ENCODE data around the gene CYS1. TPM values are rescaled to one million over a fixed set of nuclear protein-coding genes. Genes with fewer than 3 reads are reported as not detected.

Gene CYS1
- total RNA-seq, 1 experiment from 2014 or later: 3.7 TPM

DNA sequence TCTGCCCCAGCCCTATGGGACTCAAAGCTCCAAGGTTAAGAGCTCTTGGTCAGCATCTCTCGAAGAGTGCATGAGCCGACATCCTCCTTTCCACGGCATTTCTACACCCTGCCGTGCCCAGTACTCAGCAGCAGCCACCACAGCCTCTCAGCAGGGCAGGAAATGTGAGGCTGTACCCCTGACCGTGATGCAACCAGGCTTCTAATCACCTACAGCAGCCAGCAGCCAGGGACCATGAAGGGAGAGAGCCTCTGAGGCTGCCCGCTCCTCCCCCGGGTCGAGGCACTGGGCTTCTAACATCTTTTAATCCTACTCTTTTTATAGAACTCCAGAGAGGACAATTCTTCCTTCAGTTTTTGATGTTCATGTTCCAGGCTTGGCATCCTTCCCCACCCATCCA is 6.5 kb downstream of the CYS1 start:
- Histone ChIP-seq H2AFZ (ENCODE audit: low read depth, low read length, poor library complexity, severe bottlenecking) (no peak overlapping the region), H3K9me3 (ENCODE audit: control insufficient read depth in 1 of 2, insufficient read depth in 1 of 2, low read depth in 1 of 2, low read length in 2 of 2) (no peaks in the 10 kb centered on the region), H3K9me2 (ENCODE audit: insufficient read depth) (no peaks in the 10 kb centered on the region), H3K79me2 (ENCODE audit: insufficient read depth, low read length) (no peaks in the 10 kb centered on the region), H3K9ac (ENCODE audit: low read length) (no peak overlapping the region), H3K4me3 (replicated peaks in 1 of 2; ENCODE audit: low read depth in 1 of 2, low read length in 2 of 2) (no peak overlapping the region), H3K4me2 (ENCODE audit: low read length) (no peak overlapping the region), H3K36me3 (ENCODE audit: control insufficient read depth in 1 of 2, insufficient read depth in 2 of 2, low read length in 2 of 2) (no peaks in the 10 kb centered on the region), H3K27ac (ENCODE audit: low read depth, low read length) (no peak overlapping the region), H3K4me1 (ENCODE audit: control insufficient read depth in 1 of 2, insufficient read depth in 2 of 2, low read length in 2 of 2) (peaks cover under 1 to 9% of the 10 kb centered on the region in 2 experiments; a peak in 3 of 4 replicates), H4K20me1 (ENCODE audit: insufficient read depth) (no peaks in the 10 kb centered on the region), H3K27me3 (ENCODE audit: insufficient read depth, low read length) (no peaks in the 10 kb centered on the region)
- no peak for ATAC-seq
- CTCF ChIA-PET: interaction anchor here (0.9 to 5.3 kb wide), 11 partner anchors 9 to 365 kb away, joined by 3 to 91 read pairs (median 7); no protein-coding TSS in a partner anchor
- POLR2A ChIA-PET: no interaction called here
- TF ChIP-seq CEBPB (IDR thresholded peaks at IDR 0.05; ENCODE audit: low read depth): no peak
- no peak for TF ChIP-seq SIN3A (IDR thresholded peaks at IDR 0.05; ENCODE audit: low read depth)
- TF ChIP-seq YY1 (IDR thresholded peaks at IDR 0.05; ENCODE audit: extremely low read depth, insufficient replicate concordance, low read depth, low read length): no peak
- TF ChIP-seq TCF7L2 (IDR thresholded peaks at IDR 0.05; ENCODE audit: borderline replicate concordance, extremely low read depth, insufficient read depth, insufficient read length): no peak
- no peak for TF ChIP-seq FOSL1 (IDR thresholded peaks at IDR 0.05; ENCODE audit: low read depth)
- TF ChIP-seq EZH2 (IDR thresholded peaks at IDR 0.05): no peak
- TF ChIP-seq EGR1 (IDR thresholded peaks at IDR 0.05; ENCODE audit: low read depth): no peak
- TF ChIP-seq ELF1 (IDR thresholded peaks at IDR 0.05; ENCODE audit: borderline replicate concordance, low read depth): no peak
- TF ChIP-seq SP1 (IDR thresholded peaks at IDR 0.05; ENCODE audit: low read depth): no peak
- TF ChIP-seq RAD21 (IDR thresholded peaks at IDR 0.05; ENCODE audit: low read depth): no peak
- TF ChIP-seq, protein P1, sequence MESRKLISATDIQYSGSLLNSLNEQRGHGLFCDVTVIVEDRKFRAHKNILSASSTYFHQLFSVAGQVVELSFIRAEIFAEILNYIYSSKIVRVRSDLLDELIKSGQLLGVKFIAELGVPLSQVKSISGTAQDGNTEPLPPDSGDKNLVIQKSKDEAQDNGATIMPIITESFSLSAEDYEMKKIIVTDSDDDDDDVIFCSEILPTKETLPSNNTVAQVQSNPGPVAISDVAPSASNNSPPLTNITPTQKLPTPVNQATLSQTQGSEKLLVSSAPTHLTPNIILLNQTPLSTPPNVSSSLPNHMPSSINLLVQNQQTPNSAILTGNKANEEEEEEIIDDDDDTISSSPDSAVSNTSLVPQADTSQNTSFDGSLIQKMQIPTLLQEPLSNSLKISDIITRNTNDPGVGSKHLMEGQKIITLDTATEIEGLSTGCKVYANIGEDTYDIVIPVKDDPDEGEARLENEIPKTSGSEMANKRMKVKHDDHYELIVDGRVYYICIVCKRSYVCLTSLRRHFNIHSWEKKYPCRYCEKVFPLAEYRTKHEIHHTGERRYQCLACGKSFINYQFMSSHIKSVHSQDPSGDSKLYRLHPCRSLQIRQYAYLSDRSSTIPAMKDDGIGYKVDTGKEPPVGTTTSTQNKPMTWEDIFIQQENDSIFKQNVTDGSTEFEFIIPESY (IDR thresholded peaks at IDR 0.05; ENCODE audit: extremely low read depth, insufficient replicate concordance, low read length): no peak
- DNase-seq (ENCODE audit: low read depth, low spot score): no peak
- RAD21 ChIA-PET (ENCODE audit: low non-redundant PET in 1 of 2, low total read pairs in 2 of 2, uncharacterized antibody in 2 of 2, unreplicated experiment in 2 of 2): interaction anchor here (0.7 to 2.6 kb wide), 6 partner anchors 21 to 362 kb away, joined by 3 to 18 read pairs (median 6); no protein-coding TSS in a partner anchor
- BruUV-seq (replicated peaks): no TSS peak
- intact Hi-C loops (cut with micrococcal nuclease): loop anchor here (5.0 kb wide), 1 partner anchor 594 kb away; no protein-coding TSS in a partner anchor
